ENCODE results near the gene CORO1C.

GRCh38 chr12:108625228-108625627, 106.1 kb downstream of the CORO1C start:
- TF ChIP-seq CTCF (IDR thresholded peaks at IDR 0.05 in 2 of 3, conservative IDR thresholded peaks at IDR 0.05 in 1 of 3; ENCODE audit: borderline replicate concordance in 1 of 3, insufficient read depth in 1 of 3, low read depth in 2 of 3, low read length in 2 of 3): no peak
- TF ChIP-seq EZH2 (IDR thresholded peaks at IDR 0.05): no peak
- TF ChIP-seq SP1 (IDR thresholded peaks at IDR 0.05; ENCODE audit: low read depth): no peak
- TF ChIP-seq POLR2A (IDR thresholded peaks at IDR 0.05; ENCODE audit: borderline replicate concordance, extremely low read depth, insufficient read depth, insufficient read length): no peak
- TF ChIP-seq EGR1 (IDR thresholded peaks at IDR 0.05; ENCODE audit: low read depth): no peak
- TF ChIP-seq SIN3A (IDR thresholded peaks at IDR 0.05; ENCODE audit: low read depth): no peak
- TF ChIP-seq POLR2AphosphoS5 (IDR thresholded peaks at IDR 0.05; ENCODE audit: low read depth, low read length): no peak
- TF ChIP-seq TCF7L2 (IDR thresholded peaks at IDR 0.05; ENCODE audit: borderline replicate concordance, extremely low read depth, insufficient read depth, insufficient read length): no peak
- no peak for TF ChIP-seq YY1 (IDR thresholded peaks at IDR 0.05; ENCODE audit: extremely low read depth, insufficient replicate concordance, low read depth, low read length)
- no peak for TF ChIP-seq CBX3 (IDR thresholded peaks at IDR 0.05; ENCODE audit: low read depth)
- no peak for TF ChIP-seq REST (IDR thresholded peaks at IDR 0.05; ENCODE audit: low read depth)
- TF ChIP-seq RAD21 (IDR thresholded peaks at IDR 0.05; ENCODE audit: low read depth): no peak
- TF ChIP-seq FOSL1 (IDR thresholded peaks at IDR 0.05; ENCODE audit: low read depth): no peak

Data from HCT116 (cell line).